Upper lobe of left lung (tissue), 6 donors: ENCODE results near the gene GLIS1. TPM values are rescaled to one million over a fixed set of nuclear protein-coding genes. Genes with fewer than 3 reads are reported as not detected.

Experiments used
- ATAC-seq, 2 donors: fragments of 200-7000 bp; cut with Tn5 transposase; one replicate each; pipeline ENCODE4 v1.9.1; 2022; ENCODE audit warnings: mild to moderate bottlenecking in 2 of 2, moderate library complexity in 2 of 2; ENCODE audit not compliant: low FRiP score in 2 of 2
- DNase-seq, 2 donors: peaks; one replicate each; pipeline ENCODE4 v3.0.0-alpha.2; 2019 to 2020
- H3K27ac ChIP-seq, 4 donors: fragments of 200-600 bp; sonication (generic); one replicate each; pipeline ENCODE4 v1.5.1; 2016 to 2019
- H3K27me3 ChIP-seq, 4 donors: fragments of 200-600 bp; sonication (generic); one replicate each; pipeline ENCODE4 v1.5.1; 2017 to 2019
- H3K36me3 ChIP-seq, 4 donors: fragments of 200-600 bp; sonication (generic); one replicate each; pipeline ENCODE4 v1.5.1; 2016 to 2019
- H3K4me1 ChIP-seq, 4 donors: fragments of 200-600 bp; sonication (generic); one replicate each; pipeline ENCODE4 v1.5.1; 2018 to 2019
- H3K4me3 ChIP-seq, 4 donors: fragments of 200-600 bp; sonication (generic); one replicate each; pipeline ENCODE4 v1.5.1; 2017 to 2019; ENCODE audit warnings: mild to moderate bottlenecking in 2 of 4, moderate library complexity in 1 of 4
- H3K9me3 ChIP-seq, 4 donors: fragments of 200-600 bp; sonication (generic); one replicate each; pipeline ENCODE4 v1.5.1; 2018 to 2019
- EP300 ChIP-seq, 4 donors: sonication (generic); formaldehyde crosslinking; IDR thresholded peaks; one replicate each; pipeline ENCODE4 v1.5.1; 2017; ENCODE audit warnings: antibody characterized with exemption in 4 of 4, control low read depth in 2 of 4
- POLR2A ChIP-seq, 4 donors: fragments of 450-650 bp; IDR thresholded peaks; one replicate each; pipeline ENCODE4 v1.5.1; 2016 to 2017; ENCODE audit warnings: antibody characterized with exemption in 4 of 4, mild to moderate bottlenecking in 2 of 4
- POLR2AphosphoS5 ChIP-seq, 2 donors: sonication (generic); formaldehyde crosslinking; IDR thresholded peaks; one replicate each; pipeline ENCODE4 v1.5.1; 2017; ENCODE audit warnings: antibody characterized with exemption in 2 of 2
- WGBS, 2 donors: methylation state at CpG; one replicate each; pipeline ENCODE4 v1.1.5; 2017 to 2018; 5-methylcytosine and 5-hydroxymethylcytosine counted together
- total RNA-seq, 6 donors: library from RNA; depleted of rRNA in 4 of 6; stranded (reverse); fragments of >200 nt in 4 of 6; gene quantifications; one replicate each; pipeline versions ENCODE4 v1.1.0 to v1.2.1, GENCODE V29; 2016 to 2021
- TF ChIP-seq, protein P1 (sequence below), 6 experiments: fragments of 450-650 bp in 4 of 6; fragments of 200-600 bp in 2 of 6; sonication (generic) in 2 of 6; IDR thresholded peaks; one replicate each; pipeline ENCODE4 v1.5.1; 2016 to 2019; ENCODE audit warnings: antibody characterized with exemption in 6 of 6
- donor health status: DM: no; HTN: no; CAD: no; lungs with moderate emphysema.
- donor health status: DM: no; HTN: yes; CAD: no; lungs with severe emphysema.

The GLIS1 gene
- total RNA-seq, 6 donors from 2014 or later: 0.26 to 1.0 TPM; not detected in 4

DNA sequence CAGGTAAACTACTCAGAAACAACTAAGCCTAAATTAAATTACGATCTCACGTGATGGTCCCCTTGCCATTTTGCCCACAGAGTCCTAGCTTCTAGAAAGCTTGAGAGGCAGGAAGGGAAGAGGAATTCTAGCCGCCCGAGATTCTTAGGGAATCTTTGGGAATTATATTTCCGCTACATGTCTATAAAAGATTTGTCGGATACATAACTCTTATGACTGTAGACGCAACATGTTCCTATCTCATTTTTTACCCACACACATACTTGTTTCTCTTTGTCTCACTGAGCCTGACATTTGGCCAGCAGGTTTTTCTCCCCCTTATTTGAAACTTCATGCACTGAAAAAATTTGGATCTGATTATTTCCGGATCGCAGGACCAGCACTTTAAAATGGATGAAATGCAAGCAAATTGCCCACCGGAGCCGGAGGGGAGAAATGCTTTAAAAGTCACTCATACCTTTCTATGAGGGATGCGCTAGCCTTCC lies 5.5 kb downstream of the GLIS1 start:
- Histone ChIP-seq H3K9me3 (no peaks in the 10 kb centered on the region), H3K27ac (no peak overlapping the region), H3K27me3 (peaks cover 0 to 18% (median 11%) of the 10 kb centered on the region in 4 donors), H3K4me1 (peaks cover 9 to 11% (median 10%) of the 10 kb centered on the region in 4 donors), H3K36me3 (no peaks in the 10 kb centered on the region), H3K4me3 (no peak overlapping the region)
- no peak for DNase-seq
- ATAC-seq: no peak
- TF ChIP-seq EP300 (IDR thresholded peaks at IDR 0.05) (no peak), POLR2AphosphoS5 (IDR thresholded peaks at IDR 0.05) (no peak), POLR2A (IDR thresholded peaks at IDR 0.05) (no peak)
- TF ChIP-seq, protein P1, sequence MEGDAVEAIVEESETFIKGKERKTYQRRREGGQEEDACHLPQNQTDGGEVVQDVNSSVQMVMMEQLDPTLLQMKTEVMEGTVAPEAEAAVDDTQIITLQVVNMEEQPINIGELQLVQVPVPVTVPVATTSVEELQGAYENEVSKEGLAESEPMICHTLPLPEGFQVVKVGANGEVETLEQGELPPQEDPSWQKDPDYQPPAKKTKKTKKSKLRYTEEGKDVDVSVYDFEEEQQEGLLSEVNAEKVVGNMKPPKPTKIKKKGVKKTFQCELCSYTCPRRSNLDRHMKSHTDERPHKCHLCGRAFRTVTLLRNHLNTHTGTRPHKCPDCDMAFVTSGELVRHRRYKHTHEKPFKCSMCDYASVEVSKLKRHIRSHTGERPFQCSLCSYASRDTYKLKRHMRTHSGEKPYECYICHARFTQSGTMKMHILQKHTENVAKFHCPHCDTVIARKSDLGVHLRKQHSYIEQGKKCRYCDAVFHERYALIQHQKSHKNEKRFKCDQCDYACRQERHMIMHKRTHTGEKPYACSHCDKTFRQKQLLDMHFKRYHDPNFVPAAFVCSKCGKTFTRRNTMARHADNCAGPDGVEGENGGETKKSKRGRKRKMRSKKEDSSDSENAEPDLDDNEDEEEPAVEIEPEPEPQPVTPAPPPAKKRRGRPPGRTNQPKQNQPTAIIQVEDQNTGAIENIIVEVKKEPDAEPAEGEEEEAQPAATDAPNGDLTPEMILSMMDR (IDR thresholded peaks at IDR 0.05): no peak
- 90 to 92% methylated on average over 12 of the region's 12 CpGs for WGBS, 2 donors

DNA sequence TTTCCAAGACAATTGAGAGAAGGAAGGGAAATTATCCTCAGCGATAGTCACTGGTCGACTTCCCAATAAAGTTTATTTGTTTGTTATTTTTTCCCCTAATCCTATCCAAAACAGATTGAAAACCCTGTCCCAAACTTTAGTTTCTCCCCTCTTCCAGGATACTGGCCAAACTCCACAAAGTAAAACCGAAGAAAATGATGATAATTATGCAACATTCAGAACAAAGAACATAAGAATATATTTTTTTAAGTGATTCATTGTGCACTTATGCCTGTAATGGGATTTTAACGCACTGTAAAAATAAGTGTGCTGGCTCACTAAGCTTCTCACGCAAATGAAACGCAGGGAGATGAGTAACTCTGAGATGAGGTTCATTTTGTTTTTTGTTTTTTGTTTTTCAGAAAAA lies 6.0 kb downstream of the GLIS1 start:
- DNase-seq: no peak
- Histone ChIP-seq H3K4me1 (peaks cover 3 to 5% (median 4%) of the 10 kb centered on the region in 4 donors), H3K4me3 (no peak overlapping the region), H3K9me3 (no peaks in the 10 kb centered on the region), H3K27me3 (peaks cover 0 to 13% (median 5%) of the 10 kb centered on the region in 4 donors), H3K36me3 (no peaks in the 10 kb centered on the region), H3K27ac (no peak overlapping the region)
- TF ChIP-seq EP300 (IDR thresholded peaks at IDR 0.05) (no peak), POLR2AphosphoS5 (IDR thresholded peaks at IDR 0.05) (no peak), POLR2A (IDR thresholded peaks at IDR 0.05) (no peak)
- TF ChIP-seq, protein P1 (IDR thresholded peaks at IDR 0.05): no peak
- no peak for ATAC-seq
- 59 to 64% methylated on average over 6 of the region's 6 CpGs for WGBS, 2 donors

DNA sequence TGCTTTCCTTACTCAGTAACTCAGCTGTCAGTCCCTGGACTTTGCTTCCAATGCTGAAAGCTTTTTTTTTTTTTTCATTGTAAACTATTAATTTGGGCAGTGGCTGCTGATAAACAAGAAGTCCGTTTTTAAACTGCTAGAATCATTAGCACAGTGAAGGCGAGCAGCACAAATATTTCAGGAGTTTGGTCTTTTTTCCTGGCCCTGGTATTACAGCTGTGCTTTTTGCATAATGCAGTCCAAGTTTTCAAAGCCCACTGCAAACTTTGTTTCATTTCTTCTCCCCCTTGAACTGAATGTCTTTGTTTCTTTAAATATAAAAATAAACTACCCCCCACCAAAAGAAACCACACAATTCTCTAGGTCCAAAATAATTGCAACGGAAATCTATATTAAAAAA lies 6.6 kb downstream of the GLIS1 start:
- H3K4me1 ChIP-seq: peaks cover 0 to under 1% (median 0%) of the 10 kb centered on the region in 4 donors
- DNase-seq: no peak
- no peak overlapping the region for H3K4me3 ChIP-seq
- TF ChIP-seq POLR2A (IDR thresholded peaks at IDR 0.05): no peak
- no peak for TF ChIP-seq EP300 (IDR thresholded peaks at IDR 0.05)
- TF ChIP-seq, protein P1 (IDR thresholded peaks at IDR 0.05): no peak
- TF ChIP-seq POLR2AphosphoS5 (IDR thresholded peaks at IDR 0.05): no peak
- no peak overlapping the region for H3K27ac ChIP-seq
- 39 to 56% methylated on average over 3 of the region's 3 CpGs for WGBS, 2 donors
- ATAC-seq: no peak
- H3K36me3 ChIP-seq: no peaks in the 10 kb centered on the region
- H3K27me3 ChIP-seq: peaks cover 0 to 8% (median under 1%) of the 10 kb centered on the region in 4 donors
- H3K9me3 ChIP-seq: no peaks in the 10 kb centered on the region

DNA sequence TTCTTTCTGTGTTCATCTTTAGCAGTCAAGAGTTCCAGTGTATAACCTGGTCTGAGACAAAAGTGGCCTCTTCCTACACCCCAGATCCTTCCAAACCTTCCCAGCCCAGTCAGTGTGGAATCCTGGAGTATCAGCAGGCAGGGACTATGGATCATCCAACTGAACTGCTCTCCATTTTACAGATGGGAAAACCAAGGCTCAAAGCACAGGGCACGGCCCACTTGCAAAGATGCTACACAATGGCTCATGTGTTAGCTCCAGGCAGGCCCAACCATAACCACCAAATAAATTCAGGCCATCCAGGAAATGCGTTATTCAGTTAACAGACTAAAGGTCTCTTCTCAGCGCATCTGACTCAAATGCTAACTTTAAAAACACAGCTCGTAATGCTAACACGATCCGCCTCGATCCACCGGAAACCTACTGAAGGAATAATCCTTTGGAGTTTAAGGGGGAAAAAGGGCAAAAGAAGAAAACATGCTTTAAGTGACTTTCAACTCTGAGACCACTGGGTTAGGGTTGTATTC lies 7.1 kb downstream of the GLIS1 start:
- Histone ChIP-seq H3K4me1 (no peaks in the 10 kb centered on the region), H3K27ac (no peak overlapping the region), H3K27me3 (peaks cover 0 to 2% (median 0%) of the 10 kb centered on the region in 4 donors), H3K36me3 (no peaks in the 10 kb centered on the region), H3K9me3 (no peaks in the 10 kb centered on the region), H3K4me3 (no peak overlapping the region)
- WGBS, 2 donors: 78 to 90% methylated on average over 8 of the region's 8 CpGs
- TF ChIP-seq POLR2A (IDR thresholded peaks at IDR 0.05) (no peak), EP300 (IDR thresholded peaks at IDR 0.05) (no peak), POLR2AphosphoS5 (IDR thresholded peaks at IDR 0.05) (no peak)
- TF ChIP-seq, protein P1 (IDR thresholded peaks at IDR 0.05): no peak
- DNase-seq (no peak), ATAC-seq (no peak)

DNA sequence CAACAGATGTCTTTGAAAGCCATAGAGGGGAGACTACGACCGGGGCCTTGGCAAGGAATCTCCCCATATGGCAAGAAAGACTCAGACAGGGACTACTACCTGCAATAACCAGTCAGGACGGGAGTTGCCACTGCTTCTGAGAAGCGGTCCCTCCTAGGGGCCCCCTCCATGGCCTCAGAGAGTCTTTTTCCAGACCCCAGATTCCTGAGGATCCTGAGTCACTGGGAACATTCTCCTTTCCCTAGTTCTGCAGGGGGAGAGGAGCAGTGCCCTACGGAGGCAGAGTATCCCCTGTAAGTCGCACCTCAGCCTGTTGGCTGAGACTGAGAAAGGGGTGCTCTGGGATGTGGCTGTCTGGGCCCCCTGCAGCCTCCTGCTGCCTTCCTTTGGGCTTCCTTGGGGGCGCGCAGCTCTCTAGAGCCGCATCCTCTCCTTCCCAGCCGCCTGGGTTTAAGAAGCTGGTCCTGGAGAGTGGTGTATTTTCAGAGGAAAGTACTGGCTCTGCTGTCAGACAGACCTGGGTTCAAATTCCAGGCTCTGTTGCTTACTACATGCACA lies 7.8 kb downstream of the GLIS1 start:
- ATAC-seq (no peak), DNase-seq (no peak)
- H3K9me3 ChIP-seq: no peaks in the 10 kb centered on the region
- no peak for TF ChIP-seq POLR2AphosphoS5 (IDR thresholded peaks at IDR 0.05)
- no peak for TF ChIP-seq POLR2A (IDR thresholded peaks at IDR 0.05)
- TF ChIP-seq, protein P1 (IDR thresholded peaks at IDR 0.05): no peak
- TF ChIP-seq EP300 (IDR thresholded peaks at IDR 0.05): no peak
- H3K27me3 ChIP-seq: no peaks in the 10 kb centered on the region
- H3K4me1 ChIP-seq: no peaks in the 10 kb centered on the region
- no peak overlapping the region for H3K4me3 ChIP-seq
- H3K36me3 ChIP-seq: no peaks in the 10 kb centered on the region
- 91 to 95% methylated on average over 8 to 9 of the region's 10 CpGs for WGBS, 2 donors
- H3K27ac ChIP-seq: no peak overlapping the region
